Mucosa of descending colon (tissue), 3 donors: ENCODE results near the gene CAPZB. TPM values are rescaled to one million over a fixed set of nuclear protein-coding genes. Genes with fewer than 3 reads are reported as not detected.

Source experiments
- ATAC-seq: fragments of 200-7000 bp; cut with Tn5 transposase; one replicate; pipeline ENCODE4 v1.9.1; 2020; ENCODE audit warnings: mild to moderate bottlenecking, moderate library complexity
- DNase-seq, 3 donors: peaks; one replicate each; pipeline ENCODE4 v3.0.0-alpha.2; 2020
- H3K36me3 ChIP-seq: fragments of 200-600 bp; one replicate; pipeline ENCODE4 v1.8.0; 2021; ENCODE audit warnings: low read depth, mild to moderate bottlenecking
- H3K4me1 ChIP-seq: fragments of 200-600 bp; one replicate; pipeline ENCODE4 v1.8.0; 2021; ENCODE audit warnings: low read depth, mild to moderate bottlenecking
- H3K4me3 ChIP-seq: fragments of 200-600 bp; one replicate; pipeline ENCODE4 v1.8.0; 2021; ENCODE audit warnings: mild to moderate bottlenecking
- H3K9me3 ChIP-seq: fragments of 200-600 bp; one replicate; pipeline ENCODE4 v1.8.0; 2021; ENCODE audit warnings: mild to moderate bottlenecking
- intact Hi-C, 2 donors: fragments of 100-400 bp; cut with DNase I in 1 of 2; cut with micrococcal nuclease in 1 of 2; formaldehyde crosslinking; loops; one replicate each; pipeline versions ENCODE4 v1.11.0 to v1.11.1; 2022; cut with DNase I, micrococcal nuclease
- total RNA-seq, 3 donors: library from RNA; stranded (reverse); fragmentation: NEBNext Ultra II Directional in 2 of 3; extraction: Animal tissue kit (Norgen Biotek cat#: 25700) in 2 of 3; gene quantifications; one replicate each; pipeline versions ENCODE4 v1.2.1 to v1.2.4, GENCODE V29; 2021 to 2023
- TF ChIP-seq, protein P1 (sequence below): fragments of 200-600 bp; IDR thresholded peaks from one replicate; pipeline ENCODE4 v1.8.0; 2022; ENCODE audit warnings: antibody characterized with exemption, mild to moderate bottlenecking
- donor health status: DM: no; HTN: no; CAD: no; lungs with moderate emphysema.
- donor health status: DM: no; HTN: no; CAD: no.
- donor health status: DM: no; HTN: yes; CAD: no.

The CAPZB gene
- total RNA-seq, 3 donors from 2014 or later, result 346 to 393 (median 381) TPM

DNA sequence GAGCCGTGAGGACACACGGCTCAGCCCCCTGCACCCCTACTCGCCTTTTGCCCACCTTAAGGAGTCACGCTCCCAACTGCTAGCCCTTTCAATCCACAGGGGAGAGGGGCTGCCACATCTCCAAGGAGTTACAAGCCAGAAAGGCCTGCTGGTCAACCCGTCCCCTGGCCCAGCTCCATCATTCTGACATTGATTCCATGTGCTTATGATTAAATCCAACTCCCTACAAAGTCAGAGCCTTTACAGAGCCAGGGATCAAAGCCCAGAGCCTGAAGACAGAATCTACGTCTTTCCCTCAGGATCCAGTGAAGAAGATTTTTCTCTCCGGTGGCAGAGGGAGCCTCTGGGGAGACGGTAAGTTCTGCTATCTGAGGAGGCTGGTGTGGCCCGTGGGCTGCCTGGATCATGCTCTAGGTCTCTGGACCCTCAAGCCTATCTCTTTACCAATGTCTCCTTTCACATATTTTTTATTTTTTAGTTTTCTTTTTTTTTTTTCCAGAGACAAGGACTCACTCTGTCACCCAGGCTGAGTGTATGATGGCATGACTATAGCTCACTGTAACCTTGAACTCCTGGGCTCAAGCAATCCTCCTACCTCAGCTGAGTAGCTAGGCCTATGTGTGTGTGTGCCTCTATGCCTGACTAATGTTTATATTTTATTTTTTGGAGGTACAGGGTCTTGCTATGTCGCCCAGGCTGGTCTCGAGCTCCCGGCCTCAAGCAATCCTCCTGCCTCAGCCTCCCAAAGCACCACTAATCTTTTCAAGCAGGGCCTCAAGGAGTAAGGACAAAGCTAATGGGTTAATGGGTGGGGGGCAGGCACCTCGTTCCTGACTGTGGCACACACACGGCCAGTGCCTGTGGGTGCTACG lies 111.9 kb downstream of the CAPZB start:
- Histone ChIP-seq H3K4me1 (no peaks in the 10 kb centered on the region), H3K9me3 (no peaks in the 10 kb centered on the region), H3K36me3 (peaks cover 6% of the 10 kb centered on the region), H3K4me3 (no peak overlapping the region)
- DNase-seq, result no peak
- TF ChIP-seq, protein P1, sequence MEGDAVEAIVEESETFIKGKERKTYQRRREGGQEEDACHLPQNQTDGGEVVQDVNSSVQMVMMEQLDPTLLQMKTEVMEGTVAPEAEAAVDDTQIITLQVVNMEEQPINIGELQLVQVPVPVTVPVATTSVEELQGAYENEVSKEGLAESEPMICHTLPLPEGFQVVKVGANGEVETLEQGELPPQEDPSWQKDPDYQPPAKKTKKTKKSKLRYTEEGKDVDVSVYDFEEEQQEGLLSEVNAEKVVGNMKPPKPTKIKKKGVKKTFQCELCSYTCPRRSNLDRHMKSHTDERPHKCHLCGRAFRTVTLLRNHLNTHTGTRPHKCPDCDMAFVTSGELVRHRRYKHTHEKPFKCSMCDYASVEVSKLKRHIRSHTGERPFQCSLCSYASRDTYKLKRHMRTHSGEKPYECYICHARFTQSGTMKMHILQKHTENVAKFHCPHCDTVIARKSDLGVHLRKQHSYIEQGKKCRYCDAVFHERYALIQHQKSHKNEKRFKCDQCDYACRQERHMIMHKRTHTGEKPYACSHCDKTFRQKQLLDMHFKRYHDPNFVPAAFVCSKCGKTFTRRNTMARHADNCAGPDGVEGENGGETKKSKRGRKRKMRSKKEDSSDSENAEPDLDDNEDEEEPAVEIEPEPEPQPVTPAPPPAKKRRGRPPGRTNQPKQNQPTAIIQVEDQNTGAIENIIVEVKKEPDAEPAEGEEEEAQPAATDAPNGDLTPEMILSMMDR, result no peak
- intact Hi-C loops, result no loop called here
- ATAC-seq, result no peak

DNA sequence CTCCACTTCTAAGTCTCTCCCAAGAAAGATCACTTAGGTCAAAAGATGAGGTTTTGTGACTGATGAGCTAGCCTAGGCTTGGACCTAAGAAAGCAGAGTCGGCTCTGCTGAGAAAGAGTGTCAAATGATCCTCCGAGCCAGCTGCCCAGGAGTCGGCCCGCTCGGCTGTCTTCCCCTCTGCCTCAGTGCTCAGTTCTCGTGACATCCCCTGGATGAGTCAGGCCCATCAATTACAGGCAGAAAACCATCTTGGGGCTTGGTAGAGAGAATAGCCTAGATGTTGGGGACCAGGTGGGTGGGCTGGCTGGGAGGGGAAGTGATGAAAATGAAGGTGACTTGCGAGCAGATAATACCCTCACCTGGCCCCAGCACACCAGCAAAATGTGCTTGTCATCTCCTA lies 112.7 kb downstream of the CAPZB start:
- DNase-seq (no peak), ATAC-seq (no peak)
- TF ChIP-seq, protein P1, result no peak
- Histone ChIP-seq H3K4me1 (peaks cover 5% of the 10 kb centered on the region), H3K9me3 (no peaks in the 10 kb centered on the region), H3K36me3 (peaks cover 5% of the 10 kb centered on the region), H3K4me3 (no peak overlapping the region)
- intact Hi-C loops, result no loop called here

DNA sequence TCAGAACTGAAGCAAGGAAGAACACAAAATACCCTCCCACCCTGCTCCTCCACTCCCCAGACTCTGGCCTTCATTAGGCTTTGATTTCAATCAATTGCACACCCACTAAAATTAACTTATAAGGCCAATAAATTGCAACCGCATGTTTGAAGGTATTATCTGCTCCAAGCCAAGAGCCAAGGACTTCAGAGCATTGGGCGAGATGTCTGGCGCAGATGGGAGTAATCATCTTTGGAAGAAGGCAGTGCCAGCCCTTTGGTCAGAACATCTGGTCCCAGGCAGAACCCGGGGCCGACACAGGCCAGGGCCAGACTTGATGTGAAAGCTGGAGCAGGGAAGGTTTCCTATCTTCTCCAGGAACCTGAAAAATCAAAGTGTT lies 113.2 kb downstream of the CAPZB start:
- H3K4me1 ChIP-seq, result peaks cover 5% of the 10 kb centered on the region

DNA sequence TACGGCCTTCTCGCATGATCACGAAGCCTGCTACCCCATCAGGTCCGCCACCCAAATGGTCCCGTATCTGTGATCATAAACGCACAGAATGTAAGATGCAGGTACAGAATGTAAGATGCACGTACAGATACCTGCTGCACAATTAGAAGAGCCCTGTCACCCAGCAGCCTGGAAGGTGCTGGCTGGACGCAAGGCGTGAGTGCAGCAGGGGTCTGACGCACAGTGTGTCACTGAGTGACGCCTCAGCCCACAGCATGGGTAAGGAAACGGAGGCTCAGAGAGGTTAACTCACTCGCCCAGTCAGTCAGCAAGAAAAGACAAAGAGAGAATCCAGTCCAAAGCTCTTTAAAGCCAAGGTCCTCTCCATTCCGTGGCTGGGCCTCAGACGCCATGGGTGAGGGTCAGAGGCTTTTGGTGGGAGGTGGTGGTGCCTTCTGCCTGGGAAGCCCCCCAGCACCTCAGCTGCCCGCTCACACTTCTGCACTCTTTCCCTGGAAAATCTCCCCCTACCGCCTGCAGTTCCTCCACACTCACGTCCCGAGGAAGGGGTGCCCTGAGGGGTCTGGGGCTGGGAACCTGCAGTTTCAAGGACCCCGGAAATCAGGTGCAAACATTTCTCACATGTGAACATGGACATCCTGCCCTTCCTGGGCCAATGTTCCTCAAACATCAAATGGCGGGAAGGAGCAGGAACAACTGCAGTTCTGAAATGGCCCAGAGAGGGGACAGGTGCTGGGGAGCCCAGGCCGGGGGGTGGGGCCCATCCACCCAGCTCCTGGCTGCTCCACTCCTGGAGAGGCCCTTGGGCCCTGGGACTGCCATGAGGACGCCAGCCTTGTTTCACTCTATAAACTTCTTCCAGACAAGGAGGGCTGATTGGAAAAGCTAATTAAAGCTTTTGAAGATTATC lies 113.9 kb downstream of the CAPZB start:
- ATAC-seq, result no peak
- TF ChIP-seq, protein P1, result no peak
- DNase-seq, result no peak
- Histone ChIP-seq H3K36me3 (no peaks in the 10 kb centered on the region), H3K4me1 (peaks cover 5% of the 10 kb centered on the region), H3K4me3 (no peak overlapping the region), H3K9me3 (no peaks in the 10 kb centered on the region)
- intact Hi-C loops, result no loop called here

More for the DNA sequence above, 113.2 kb downstream of the CAPZB start:
- Histone ChIP-seq H3K4me3 (no peak overlapping the region), H3K36me3 (no peaks in the 10 kb centered on the region), H3K9me3 (no peaks in the 10 kb centered on the region)
- intact Hi-C loops, result no loop called here
- no peak for ATAC-seq
- no peak for DNase-seq
- TF ChIP-seq, protein P1, result no peak

DNA sequence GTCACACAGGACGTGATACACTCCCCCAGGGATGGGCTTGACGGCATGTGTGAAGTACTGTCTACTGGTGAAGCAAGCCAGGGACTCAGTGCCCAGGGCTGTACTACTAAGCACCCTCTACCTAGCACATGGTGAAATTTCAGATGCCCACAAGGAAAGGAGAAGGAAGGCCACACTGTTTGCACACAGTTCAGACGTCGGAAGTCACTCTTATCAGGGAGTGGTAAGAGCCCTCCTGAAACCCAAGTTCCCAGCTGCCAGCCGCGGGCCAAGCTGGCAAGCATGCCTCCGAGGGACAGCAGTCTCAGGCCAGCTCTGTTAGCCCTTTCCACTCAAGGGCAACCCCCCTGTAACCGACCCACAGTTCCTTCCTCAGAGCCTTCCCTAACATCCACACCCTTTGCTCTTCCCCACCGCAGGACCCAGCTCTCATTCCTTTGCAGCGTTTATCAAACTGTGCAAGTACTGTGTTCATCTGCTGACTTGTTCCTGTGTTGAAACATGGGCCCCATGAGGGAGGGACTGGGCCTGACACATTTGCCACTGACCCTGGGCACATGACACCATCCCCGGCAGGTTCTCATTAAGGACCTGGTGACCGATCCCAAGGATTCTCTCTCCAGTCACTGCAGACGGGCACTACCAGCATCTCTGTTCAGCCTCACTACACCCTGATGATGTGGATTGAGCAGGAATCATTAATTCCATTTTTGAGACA lies 114.7 kb downstream of the CAPZB start:
- Histone ChIP-seq H3K9me3 (no peaks in the 10 kb centered on the region), H3K4me3 (no peak overlapping the region), H3K4me1 (peaks cover 5% of the 10 kb centered on the region), H3K36me3 (no peaks in the 10 kb centered on the region)
- TF ChIP-seq, protein P1, result no peak
- intact Hi-C loops, result no loop called here
- ATAC-seq (no peak), DNase-seq (no peak)
